Measurements from ENCODE around the gene ACTR3C.
"Not testable (repeated sequence)": the region's sequence is repeated elsewhere in the genome, so short reads cannot be mapped to it uniquely, and the experiment has no call there.

- TF ChIP-seq CTCF, POLR2A (IDR thresholded peaks at IDR 0.05): not testable (repeated sequence)
These were observed 55.1 kb downstream of the ACTR3C start for GRCh38 chr7:150268287-150268686.
